ENCODE measurements around the gene SH3BP4.

Gene SH3BP4

GRCh38 chr2:235041918-235042575 is 90.2 kb downstream of the SH3BP4 start:
- Histone ChIP-seq H3K27me3 (ENCODE audit: insufficient read depth, low read length, poor library complexity) (no peaks in the 10 kb centered on the region), H3K9me3 (ENCODE audit: insufficient read depth, low read length, severe bottlenecking) (no peaks in the 10 kb centered on the region), H3K4me1 (ENCODE audit: insufficient read depth, low read length) (no peaks in the 10 kb centered on the region), H2AFZ (ENCODE audit: low read depth, low read length) (no peak overlapping the region), H3K36me3 (ENCODE audit: insufficient read depth, low read length) (no peaks in the 10 kb centered on the region), H3K27ac (ENCODE audit: low read length) (no peak overlapping the region), H3K4me2 (ENCODE audit: insufficient read depth, low read length) (no peak overlapping the region), H3K4me3 (ENCODE audit: low read depth in 1 of 2, low read length in 2 of 2) (no peak overlapping the region), H4K20me1 (ENCODE audit: insufficient read depth, low read length) (no peaks in the 10 kb centered on the region; the same call in 1 of the 2 replicates), H3K79me2 (ENCODE audit: insufficient read depth, low read length) (no peaks in the 10 kb centered on the region), H3K9ac (ENCODE audit: low read depth, low read length) (no peak overlapping the region)
- no peak for TF ChIP-seq CTCF (IDR thresholded peaks at IDR 0.05; ENCODE audit: borderline replicate concordance, extremely low read depth, low read length, poor library complexity, severe bottlenecking)
- TF ChIP-seq EZH2 (IDR thresholded peaks at IDR 0.05; ENCODE audit: borderline replicate concordance, low read depth, low read length, severe bottlenecking), result no peak
- DNase-seq (no peak), ATAC-seq (ENCODE audit: insufficient read depth, low read depth) (no peak)

- Histone ChIP-seq H3K4me3 (ENCODE audit: low read depth in 1 of 2, low read length in 2 of 2) (no peak overlapping the region), H3K79me2 (ENCODE audit: insufficient read depth, low read length) (no peaks in the 10 kb centered on the region), H4K20me1 (ENCODE audit: insufficient read depth, low read length) (no peaks in the 10 kb centered on the region; the same call in 1 of the 2 replicates), H3K4me1 (ENCODE audit: insufficient read depth, low read length) (no peaks in the 10 kb centered on the region), H2AFZ (ENCODE audit: low read depth, low read length) (no peak overlapping the region), H3K4me2 (ENCODE audit: insufficient read depth, low read length) (no peak overlapping the region), H3K27me3 (ENCODE audit: insufficient read depth, low read length, poor library complexity) (no peaks in the 10 kb centered on the region), H3K9me3 (ENCODE audit: insufficient read depth, low read length, severe bottlenecking) (no peaks in the 10 kb centered on the region), H3K36me3 (ENCODE audit: insufficient read depth, low read length) (no peaks in the 10 kb centered on the region), H3K27ac (ENCODE audit: low read length) (no peak overlapping the region), H3K9ac (ENCODE audit: low read depth, low read length) (no peak overlapping the region)
- no peak for DNase-seq
- TF ChIP-seq EZH2 (IDR thresholded peaks at IDR 0.05; ENCODE audit: borderline replicate concordance, low read depth, low read length, severe bottlenecking) (no peak), CTCF (IDR thresholded peaks at IDR 0.05; ENCODE audit: borderline replicate concordance, extremely low read depth, low read length, poor library complexity, severe bottlenecking) (no peak)
- no peak for ATAC-seq (ENCODE audit: insufficient read depth, low read depth)
These were observed 91.0 kb downstream of the SH3BP4 start for GRCh38 chr2:235042576-235043515.

GRCh38 chr2:235043762-235044500 is 92.1 kb downstream of the SH3BP4 start:
- no peak overlapping the region for H3K27ac ChIP-seq (ENCODE audit: low read length)
- H3K9ac ChIP-seq (ENCODE audit: low read depth, low read length), result no peak overlapping the region
- no peaks in the 10 kb centered on the region for H3K27me3 ChIP-seq (ENCODE audit: insufficient read depth, low read length, poor library complexity)
- no peaks in the 10 kb centered on the region for H3K9me3 ChIP-seq (ENCODE audit: insufficient read depth, low read length, severe bottlenecking)
- ATAC-seq (ENCODE audit: insufficient read depth, low read depth) (no peak), DNase-seq (no peak)
- no peak overlapping the region for H3K4me2 ChIP-seq (ENCODE audit: insufficient read depth, low read length)
- H3K36me3 ChIP-seq (ENCODE audit: insufficient read depth, low read length), result no peaks in the 10 kb centered on the region
- no peaks in the 10 kb centered on the region for H3K79me2 ChIP-seq (ENCODE audit: insufficient read depth, low read length)
- H3K4me3 ChIP-seq (ENCODE audit: low read depth in 1 of 2, low read length in 2 of 2), result no peak overlapping the region
- H2AFZ ChIP-seq (ENCODE audit: low read depth, low read length), result no peak overlapping the region
- H4K20me1 ChIP-seq (ENCODE audit: insufficient read depth, low read length), result no peaks in the 10 kb centered on the region; the same call in 1 of the 2 replicates
- H3K4me1 ChIP-seq (ENCODE audit: insufficient read depth, low read length), result no peaks in the 10 kb centered on the region
- TF ChIP-seq EZH2 (IDR thresholded peaks at IDR 0.05; ENCODE audit: borderline replicate concordance, low read depth, low read length, severe bottlenecking) (no peak), CTCF (IDR thresholded peaks at IDR 0.05; ENCODE audit: borderline replicate concordance, extremely low read depth, low read length, poor library complexity, severe bottlenecking) (no peak)

Data from DND-41 (cell line).